GM12875 (cell line): ENCODE data around the gene NAALADL2.
"Not testable (repeated sequence)": the region's sequence is repeated elsewhere in the genome, so short reads cannot be mapped to it uniquely, and the experiment has no call there.

Experiments used
- H3K4me3 ChIP-seq: one replicate; pipeline ENCODE4 v1.5.1; 2011; ENCODE audit warnings: low read depth, low read length, control low read depth
- TF ChIP-seq, protein P1 (sequence below): IDR thresholded peaks from 2 replicates; pipeline ENCODE4 v1.5.1; 2011; ENCODE audit warnings: low read depth, mild to moderate bottlenecking, control low read depth, inconsistent platforms, low read length, moderate library complexity, borderline replicate concordance; ENCODE audit not compliant: insufficient read depth

Gene NAALADL2

DNA sequence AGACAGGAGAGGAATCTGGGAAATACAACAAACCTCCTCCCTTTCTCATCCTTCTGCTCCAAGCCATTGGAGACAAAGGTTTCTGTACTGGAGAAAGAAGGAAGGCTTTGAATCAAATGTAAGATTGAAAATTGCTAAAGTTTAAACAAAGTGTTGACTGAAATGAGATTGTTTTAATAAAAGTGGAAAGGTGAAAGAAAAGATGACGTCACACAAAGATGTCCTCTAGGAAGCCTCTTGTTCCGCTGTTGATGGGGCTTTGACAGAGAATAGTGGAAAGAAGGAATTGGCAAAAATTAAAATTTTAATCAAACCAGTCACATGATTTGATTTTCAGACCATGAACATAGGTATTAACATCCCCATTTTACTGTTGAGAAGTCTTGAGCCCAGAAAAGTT is 967.6 kb downstream of the NAALADL2 start:
- H3K4me3 ChIP-seq, result no peak overlapping the region
- TF ChIP-seq, protein P1, sequence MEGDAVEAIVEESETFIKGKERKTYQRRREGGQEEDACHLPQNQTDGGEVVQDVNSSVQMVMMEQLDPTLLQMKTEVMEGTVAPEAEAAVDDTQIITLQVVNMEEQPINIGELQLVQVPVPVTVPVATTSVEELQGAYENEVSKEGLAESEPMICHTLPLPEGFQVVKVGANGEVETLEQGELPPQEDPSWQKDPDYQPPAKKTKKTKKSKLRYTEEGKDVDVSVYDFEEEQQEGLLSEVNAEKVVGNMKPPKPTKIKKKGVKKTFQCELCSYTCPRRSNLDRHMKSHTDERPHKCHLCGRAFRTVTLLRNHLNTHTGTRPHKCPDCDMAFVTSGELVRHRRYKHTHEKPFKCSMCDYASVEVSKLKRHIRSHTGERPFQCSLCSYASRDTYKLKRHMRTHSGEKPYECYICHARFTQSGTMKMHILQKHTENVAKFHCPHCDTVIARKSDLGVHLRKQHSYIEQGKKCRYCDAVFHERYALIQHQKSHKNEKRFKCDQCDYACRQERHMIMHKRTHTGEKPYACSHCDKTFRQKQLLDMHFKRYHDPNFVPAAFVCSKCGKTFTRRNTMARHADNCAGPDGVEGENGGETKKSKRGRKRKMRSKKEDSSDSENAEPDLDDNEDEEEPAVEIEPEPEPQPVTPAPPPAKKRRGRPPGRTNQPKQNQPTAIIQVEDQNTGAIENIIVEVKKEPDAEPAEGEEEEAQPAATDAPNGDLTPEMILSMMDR, result no peak

DNA sequence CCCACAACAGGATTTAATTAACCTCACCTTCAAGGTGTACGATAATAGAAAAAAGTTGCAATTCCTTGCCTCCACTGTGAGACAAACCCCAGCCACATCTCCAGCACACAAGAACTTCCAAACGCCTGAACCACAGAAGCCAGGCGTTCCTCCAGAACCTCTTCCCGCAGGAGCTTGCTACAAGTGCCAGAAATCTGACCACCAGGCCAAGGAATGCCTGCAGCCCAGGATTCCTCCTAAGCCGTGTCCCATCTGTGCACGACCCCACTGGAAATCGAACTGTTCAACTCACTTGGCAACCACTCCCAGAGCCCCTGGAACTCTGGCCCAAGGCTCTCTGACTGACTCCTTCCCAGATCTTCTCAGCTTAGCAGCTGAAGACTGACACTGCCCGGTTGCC is 970.7 kb downstream of the NAALADL2 start:
- not testable (repeated sequence) for H3K4me3 ChIP-seq

DNA sequence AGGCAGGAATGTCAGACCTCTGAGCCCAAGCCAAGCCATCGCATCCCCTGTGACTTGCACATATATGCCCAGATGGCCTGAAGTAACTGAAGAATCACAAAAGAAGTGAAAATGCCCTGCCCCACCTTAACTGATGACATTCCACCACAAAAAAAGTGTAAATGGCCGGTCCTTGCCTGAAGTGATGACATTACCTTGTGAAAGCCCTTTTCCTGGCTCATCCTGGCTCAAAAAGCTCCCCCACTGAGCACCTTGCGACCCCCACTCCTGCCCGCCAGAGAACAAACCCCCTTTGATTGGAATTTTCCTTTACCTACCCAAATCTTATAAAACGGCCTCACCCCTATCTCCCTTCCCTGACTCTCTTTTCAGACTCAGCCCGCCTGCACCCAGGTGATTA is 976.6 kb downstream of the NAALADL2 start:
- H3K4me3 ChIP-seq, result not testable (repeated sequence)

DNA sequence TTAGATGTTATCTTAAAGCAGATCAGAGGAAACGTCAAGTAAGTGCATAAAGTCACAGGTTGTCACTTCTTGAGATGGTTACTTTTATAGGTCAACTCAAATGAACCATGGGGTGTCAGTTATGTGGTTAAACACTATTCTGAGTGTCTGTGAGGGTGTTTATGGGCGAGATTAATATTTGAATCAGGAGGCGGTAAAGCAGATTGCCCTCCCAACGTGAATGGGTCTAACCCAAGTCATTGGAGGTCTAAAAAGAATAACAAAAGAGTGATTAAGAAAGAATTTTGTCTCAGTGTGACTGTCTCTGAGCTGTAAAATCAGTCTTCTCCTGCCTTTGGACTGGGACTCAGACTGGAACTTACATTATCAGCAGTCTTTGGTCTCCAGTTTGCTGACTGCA is 977.5 kb downstream of the NAALADL2 start:
- H3K4me3 ChIP-seq, result no peak overlapping the region
- TF ChIP-seq, protein P1, result no peak

DNA sequence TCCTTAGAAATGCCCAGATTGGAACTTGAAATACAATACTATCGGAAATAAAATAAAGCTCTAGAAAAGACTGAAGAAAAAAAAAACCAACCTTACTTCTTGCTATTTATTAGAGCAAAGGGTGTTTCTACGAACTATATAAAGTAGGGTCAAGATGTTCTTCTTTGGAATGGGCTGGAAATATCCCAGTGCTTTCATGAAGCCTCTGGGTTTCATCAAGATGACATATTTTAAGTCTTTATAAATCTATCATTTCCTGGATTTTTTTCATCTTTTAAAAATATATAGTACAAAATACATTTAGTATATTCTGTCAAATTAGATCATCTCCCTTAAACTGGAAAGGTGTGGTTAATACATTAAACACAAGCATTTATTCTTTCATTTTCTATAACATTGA is 978.8 kb downstream of the NAALADL2 start:
- TF ChIP-seq, protein P1, result no peak

DNA sequence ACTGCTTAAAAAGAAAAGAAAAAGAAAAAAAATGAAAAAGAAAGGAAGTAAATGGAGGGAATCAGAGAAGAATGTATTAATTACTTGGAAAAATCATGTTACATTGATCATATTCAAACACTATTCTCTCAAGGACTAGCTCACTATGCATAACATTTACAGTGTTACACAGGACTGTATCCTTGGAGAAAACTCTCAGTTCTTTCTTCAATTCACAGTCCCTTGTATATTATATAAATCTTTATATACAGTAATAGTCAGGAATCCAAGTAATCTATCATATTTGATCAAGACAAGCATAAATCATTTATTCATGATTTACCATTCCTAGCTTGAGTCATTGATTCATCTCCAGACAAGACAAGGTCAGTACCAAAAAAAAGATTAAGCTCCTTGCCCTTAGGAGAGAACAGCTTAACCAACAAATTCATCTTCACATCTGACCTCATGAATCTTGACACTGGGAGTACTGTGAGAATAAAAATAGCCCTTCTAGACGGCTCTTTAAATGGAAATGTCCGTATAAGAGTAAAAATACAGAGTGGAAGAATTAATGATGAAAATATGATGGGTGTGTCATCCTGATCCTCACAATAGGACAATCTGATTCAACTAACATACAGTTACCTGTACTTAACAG is 980.4 kb downstream of the NAALADL2 start:
- TF ChIP-seq, protein P1, result no peak
- no peak overlapping the region for H3K4me3 ChIP-seq

More for the DNA sequence above, 978.8 kb downstream of the NAALADL2 start:
- no peak overlapping the region for H3K4me3 ChIP-seq

DNA sequence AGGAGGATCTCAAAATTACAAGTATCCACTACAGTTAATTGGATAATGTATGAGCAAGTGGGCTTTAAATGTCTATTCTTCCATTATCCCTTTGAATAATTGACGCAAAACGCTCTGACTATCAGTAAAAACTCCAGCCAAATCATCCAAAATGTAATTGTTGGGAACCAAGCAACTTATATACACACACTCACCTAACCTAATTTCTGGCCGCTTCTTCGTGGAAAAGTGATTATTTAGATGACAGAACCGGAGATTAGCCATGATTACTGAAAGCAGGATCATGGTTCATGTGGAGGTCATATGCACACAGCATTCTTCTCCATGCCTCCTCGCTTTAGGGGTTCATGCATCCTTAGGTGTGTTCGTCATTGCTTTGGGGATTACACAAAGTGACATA is 992.4 kb downstream of the NAALADL2 start:
- TF ChIP-seq, protein P1, result no peak
- no peak overlapping the region for H3K4me3 ChIP-seq

DNA sequence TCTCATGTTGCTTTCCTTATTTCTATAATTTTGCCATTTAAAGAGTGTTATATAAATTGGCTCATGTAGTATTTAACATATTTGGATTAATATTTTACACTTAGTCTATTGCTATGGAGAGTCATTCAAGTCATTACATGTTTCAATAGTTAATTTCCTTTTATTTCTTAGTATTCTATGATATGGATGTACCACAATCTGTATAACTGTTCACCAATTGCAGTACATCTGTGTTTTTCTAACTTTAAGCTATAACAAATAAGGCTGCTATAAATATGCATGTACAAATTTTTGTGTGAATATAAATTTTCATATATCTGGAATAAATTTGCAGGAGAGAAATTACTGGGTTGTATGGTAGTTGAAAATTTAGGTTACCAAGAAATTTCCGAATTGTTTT is 993.4 kb downstream of the NAALADL2 start:
- no peak overlapping the region for H3K4me3 ChIP-seq
- TF ChIP-seq, protein P1, result no peak
